Suprapubic skin (tissue), 3 donors: ENCODE measurements around the gene KRTAP5-10.

Experiments
- CTCF ChIP-seq, 2 donors: fragments of 200-600 bp in 1 of 2; fragments of 450-650 bp in 1 of 2; sonication (generic) in 1 of 2; IDR thresholded peaks; one replicate each; pipeline ENCODE4 v1.5.1; 2016 to 2019; ENCODE audit warnings: antibody characterized with exemption in 2 of 2, mild to moderate bottlenecking in 1 of 2, moderate library complexity in 1 of 2
- EP300 ChIP-seq: sonication (generic); formaldehyde crosslinking; IDR thresholded peaks from one replicate; pipeline ENCODE4 v1.6.1; 2017; ENCODE audit warnings: antibody characterized with exemption
- POLR2A ChIP-seq, 2 donors: fragments of 450-650 bp; IDR thresholded peaks; one replicate each; pipeline ENCODE4 v1.6.1; 2017; ENCODE audit warnings: antibody characterized with exemption in 2 of 2, mild to moderate bottlenecking in 2 of 2, moderate library complexity in 2 of 2

GRCh38 chr11:71557257-71557656 is 8.1 kb upstream of the KRTAP5-10 start:
- no peak for TF ChIP-seq EP300
- TF ChIP-seq CTCF (IDR thresholded peaks at IDR 0.05) = no peak
- no peak for TF ChIP-seq POLR2A (IDR thresholded peaks at IDR 0.05)
